Right lobe of liver (tissue), 6 donors: ENCODE results near the gene SYCE3. TPM values are rescaled to one million over a fixed set of nuclear protein-coding genes. Genes with fewer than 3 reads are reported as not detected.

Experiments
- ATAC-seq, 4 donors: fragments of 200-7000 bp; cut with Tn5 transposase; one replicate each; pipeline ENCODE4 v1.9.1; 2020; ENCODE audit warnings: mild to moderate bottlenecking in 4 of 4, moderate library complexity in 4 of 4
- DNase-seq, 3 donors: peaks; one replicate each; pipeline ENCODE4 v3.0.0-alpha.2; 2020
- H3K27ac ChIP-seq, 3 donors: fragments of 200-600 bp; one replicate each; pipeline ENCODE4 v1.8.0; 2022
- H3K27me3 ChIP-seq, 2 donors: fragments of 200-600 bp; one replicate each; pipeline ENCODE4 v1.8.0; 2022
- H3K36me3 ChIP-seq, 4 donors: fragments of 200-600 bp; sonication (generic) in 1 of 4; one replicate each; pipeline versions ENCODE4 v1.5.1 to v1.8.0; 2017 to 2022; ENCODE audit warnings: control low read depth in 1 of 4
- H3K4me1 ChIP-seq, 4 donors: fragments of 200-600 bp; sonication (generic) in 1 of 4; one replicate each; pipeline versions ENCODE4 v1.5.1 to v1.8.0; 2017 to 2022; ENCODE audit warnings: control low read depth in 1 of 4
- H3K4me3 ChIP-seq, 3 donors: fragments of 200-600 bp; one replicate each; pipeline ENCODE4 v1.8.0; 2022
- H3K9me3 ChIP-seq, 4 donors: fragments of 200-600 bp; sonication (generic) in 1 of 4; one replicate each; pipeline versions ENCODE4 v1.5.1 to v1.8.0; 2017 to 2022; ENCODE audit warnings: control low read depth in 1 of 4
- POLR2A ChIP-seq: fragments of 450-650 bp; IDR thresholded peaks from one replicate; pipeline ENCODE4 v1.6.1; 2017; ENCODE audit warnings: antibody characterized with exemption, mild to moderate bottlenecking
- WGBS: methylation state at CpG from one replicate; pipeline ENCODE4 v1.1.6; 2018; ENCODE audit warnings: low coverage, low lambda C conversion rate; ENCODE audit not compliant: insufficient coverage; ENCODE audit errors: missing lambda C conversion rate; 5-methylcytosine and 5-hydroxymethylcytosine counted together
- intact Hi-C, 2 donors: fragments of 100-400 bp; cut with DNase I; formaldehyde crosslinking; loops; one replicate each; pipeline versions ENCODE4 v1.11.2 to v1.14.1; 2022
- total RNA-seq, 6 experiments: library from RNA; depleted of rRNA in 2 of 6; stranded (reverse); fragments of >200 nt in 2 of 6; fragmentation: NEBNext Ultra II Directional in 3 of 6; extraction: Animal tissue kit (Norgen Biotek cat#: 25700) in 3 of 6; gene quantifications; one replicate each; pipeline versions ENCODE4 v1.1.0 to v1.2.4, GENCODE V29; 2016 to 2023
- TF ChIP-seq, protein P1 (sequence below), 4 donors: fragments of 200-600 bp in 3 of 4; fragments of 450-650 bp in 1 of 4; IDR thresholded peaks; one replicate each; pipeline versions ENCODE4 v1.5.1 to v1.8.0; 2016 to 2022; ENCODE audit warnings: antibody characterized with exemption in 4 of 4, mild to moderate bottlenecking in 2 of 4
- donor health status: DM: no; HTN: yes; CAD: no.
- donor health status: DM: no; HTN: no; CAD: no.
- donor health status: DM: no; HTN: no; CAD: no.
- donor health status: DM: no; HTN: yes; CAD: no.
- donor health status: DM: no; HTN: yes; CAD: no.

SYCE3 gene
- total RNA-seq, 6 experiments from 2014 or later: 3.3 to 4.7 TPM; not detected in 4

DNA sequence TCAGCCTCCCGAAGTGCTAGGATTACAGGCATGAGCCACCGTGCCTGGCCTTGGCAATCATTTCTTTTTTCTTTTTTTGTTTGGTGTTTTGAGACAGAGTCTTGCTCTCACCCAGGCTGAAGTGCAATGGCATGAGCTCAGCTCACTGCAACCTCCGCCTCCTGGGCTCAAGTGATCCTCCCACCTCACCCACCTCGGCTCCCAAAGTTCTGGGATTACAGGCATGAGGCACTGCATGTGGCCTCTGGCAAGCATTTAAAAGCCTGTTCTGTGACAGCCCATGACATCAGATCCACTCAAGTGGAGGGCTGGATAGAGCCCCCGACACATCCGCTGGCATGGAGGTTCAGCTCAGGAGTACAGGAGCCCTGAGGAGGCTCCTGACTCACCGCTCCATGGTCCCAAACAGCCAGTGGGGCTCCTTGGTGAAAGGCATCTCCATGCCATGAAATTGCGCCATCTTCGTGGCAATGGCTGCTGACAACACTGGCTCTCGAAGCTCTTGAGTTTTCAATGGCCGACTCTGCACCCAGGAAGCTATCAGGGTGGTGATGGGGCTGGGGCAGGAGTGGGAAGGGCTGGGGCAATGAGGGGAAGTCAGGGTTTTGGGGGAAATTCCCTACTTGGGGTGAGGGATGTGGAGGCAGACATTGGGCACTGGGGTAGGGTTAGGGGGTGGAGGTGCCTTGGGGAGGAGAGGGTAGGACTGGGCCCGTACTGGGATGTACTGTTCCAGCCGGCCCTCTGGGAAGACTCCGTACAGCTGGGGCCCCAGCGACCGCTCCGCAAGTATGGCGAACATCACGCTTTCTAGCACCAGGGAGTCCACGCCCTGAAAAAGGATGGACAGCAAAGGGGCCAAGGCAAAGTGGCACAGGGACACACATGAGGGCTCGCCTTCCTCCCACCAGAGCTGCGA lies 18.6 kb upstream of the SYCE3 start:
- DNase-seq (peak in 2 of 3 donors; percentile 21 to 43), ATAC-seq (no peak)
- TF ChIP-seq, protein P1, sequence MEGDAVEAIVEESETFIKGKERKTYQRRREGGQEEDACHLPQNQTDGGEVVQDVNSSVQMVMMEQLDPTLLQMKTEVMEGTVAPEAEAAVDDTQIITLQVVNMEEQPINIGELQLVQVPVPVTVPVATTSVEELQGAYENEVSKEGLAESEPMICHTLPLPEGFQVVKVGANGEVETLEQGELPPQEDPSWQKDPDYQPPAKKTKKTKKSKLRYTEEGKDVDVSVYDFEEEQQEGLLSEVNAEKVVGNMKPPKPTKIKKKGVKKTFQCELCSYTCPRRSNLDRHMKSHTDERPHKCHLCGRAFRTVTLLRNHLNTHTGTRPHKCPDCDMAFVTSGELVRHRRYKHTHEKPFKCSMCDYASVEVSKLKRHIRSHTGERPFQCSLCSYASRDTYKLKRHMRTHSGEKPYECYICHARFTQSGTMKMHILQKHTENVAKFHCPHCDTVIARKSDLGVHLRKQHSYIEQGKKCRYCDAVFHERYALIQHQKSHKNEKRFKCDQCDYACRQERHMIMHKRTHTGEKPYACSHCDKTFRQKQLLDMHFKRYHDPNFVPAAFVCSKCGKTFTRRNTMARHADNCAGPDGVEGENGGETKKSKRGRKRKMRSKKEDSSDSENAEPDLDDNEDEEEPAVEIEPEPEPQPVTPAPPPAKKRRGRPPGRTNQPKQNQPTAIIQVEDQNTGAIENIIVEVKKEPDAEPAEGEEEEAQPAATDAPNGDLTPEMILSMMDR (IDR thresholded peaks at IDR 0.05): no peak
- TF ChIP-seq POLR2A: no peak
- Histone ChIP-seq H3K4me1 (peaks cover 0 to 11% (median 0%) of the 10 kb centered on the region in 4 donors), H3K27ac (peak overlapping the region in 1 of 3 donors; percentile 92), H3K4me3 (peak overlapping the region; percentile 69 to 96 (median 91)), H3K36me3 (peaks cover 0 to 4% (median 0%) of the 10 kb centered on the region in 4 donors), H3K9me3 (no peaks in the 10 kb centered on the region), H3K27me3 (no peaks in the 10 kb centered on the region)
- 92% methylated on average over 2 of the region's 22 CpGs for WGBS
- intact Hi-C loops: no loop called here

DNA sequence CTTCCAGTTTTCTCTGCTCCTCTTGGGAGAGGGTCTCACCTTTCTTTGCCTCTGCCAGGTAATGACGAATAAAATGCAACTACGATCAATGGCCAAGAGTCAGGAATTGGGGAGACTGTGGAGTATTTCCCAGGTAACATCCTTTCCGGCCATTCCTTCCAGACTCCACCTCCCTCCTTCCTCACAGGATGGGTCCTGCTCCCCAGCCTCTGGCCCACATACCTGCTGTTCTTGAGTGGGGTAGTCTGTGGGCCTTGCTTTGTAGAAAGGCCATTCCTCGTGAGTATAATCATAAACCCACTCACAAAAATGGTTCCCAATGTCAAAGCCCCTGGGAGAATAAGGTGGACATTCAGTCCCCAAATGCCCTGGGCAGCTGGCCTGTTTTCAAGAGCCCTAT lies 17.0 kb upstream of the SYCE3 start:
- intact Hi-C loops: no loop called here
- ATAC-seq (no peak), DNase-seq (no peak)
- Histone ChIP-seq H3K9me3 (no peaks in the 10 kb centered on the region), H3K27ac (no peak overlapping the region), H3K4me3 (no peak overlapping the region), H3K36me3 (peaks cover 0 to 4% (median 0%) of the 10 kb centered on the region in 4 donors), H3K27me3 (no peaks in the 10 kb centered on the region), H3K4me1 (peaks cover 0 to 11% (median 0%) of the 10 kb centered on the region in 4 donors)
- no peak for TF ChIP-seq POLR2A
- TF ChIP-seq, protein P1 (IDR thresholded peaks at IDR 0.05): no peak
- 90% methylated on average over 3 of the region's 4 CpGs for WGBS

DNA sequence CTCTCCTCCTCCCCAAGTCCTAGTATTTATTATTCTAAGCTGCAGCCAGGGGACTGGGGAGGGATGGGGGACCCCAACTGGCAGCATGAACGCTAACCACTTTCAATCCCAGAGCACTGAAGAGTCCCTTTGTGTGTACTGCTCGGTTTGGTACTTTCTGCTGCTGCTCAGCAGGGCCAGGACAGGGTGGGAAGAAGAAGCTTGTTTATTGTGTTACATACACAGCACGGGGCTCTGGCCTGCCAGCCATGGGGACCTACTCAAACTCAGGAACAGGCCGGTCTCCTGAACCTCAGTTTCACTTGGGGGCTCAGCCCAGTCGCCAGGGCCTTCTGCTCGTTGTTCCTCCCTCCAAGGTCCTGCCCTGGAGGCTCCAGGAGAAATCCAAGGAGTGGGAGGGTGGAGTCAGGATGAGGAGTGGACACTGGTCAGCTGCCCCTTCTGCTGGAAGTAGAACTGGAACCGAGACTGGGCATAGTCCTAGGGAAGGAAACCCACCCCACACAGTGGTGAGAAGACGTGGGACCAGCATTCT lies 16.1 kb upstream of the SYCE3 start:
- Histone ChIP-seq H3K36me3 (peaks cover 0 to 4% (median 0%) of the 10 kb centered on the region in 4 donors), H3K4me3 (no peak overlapping the region), H3K27me3 (no peaks in the 10 kb centered on the region), H3K9me3 (no peaks in the 10 kb centered on the region), H3K4me1 (peaks cover 0 to 10% (median 0%) of the 10 kb centered on the region in 4 donors), H3K27ac (no peak overlapping the region)
- no peak for ATAC-seq
- no peak for TF ChIP-seq POLR2A
- TF ChIP-seq, protein P1 (IDR thresholded peaks at IDR 0.05): no peak
- WGBS: no CpG with 5 or more reads among the region's 8 CpGs
- DNase-seq: no peak
- intact Hi-C loops: no loop called here

DNA sequence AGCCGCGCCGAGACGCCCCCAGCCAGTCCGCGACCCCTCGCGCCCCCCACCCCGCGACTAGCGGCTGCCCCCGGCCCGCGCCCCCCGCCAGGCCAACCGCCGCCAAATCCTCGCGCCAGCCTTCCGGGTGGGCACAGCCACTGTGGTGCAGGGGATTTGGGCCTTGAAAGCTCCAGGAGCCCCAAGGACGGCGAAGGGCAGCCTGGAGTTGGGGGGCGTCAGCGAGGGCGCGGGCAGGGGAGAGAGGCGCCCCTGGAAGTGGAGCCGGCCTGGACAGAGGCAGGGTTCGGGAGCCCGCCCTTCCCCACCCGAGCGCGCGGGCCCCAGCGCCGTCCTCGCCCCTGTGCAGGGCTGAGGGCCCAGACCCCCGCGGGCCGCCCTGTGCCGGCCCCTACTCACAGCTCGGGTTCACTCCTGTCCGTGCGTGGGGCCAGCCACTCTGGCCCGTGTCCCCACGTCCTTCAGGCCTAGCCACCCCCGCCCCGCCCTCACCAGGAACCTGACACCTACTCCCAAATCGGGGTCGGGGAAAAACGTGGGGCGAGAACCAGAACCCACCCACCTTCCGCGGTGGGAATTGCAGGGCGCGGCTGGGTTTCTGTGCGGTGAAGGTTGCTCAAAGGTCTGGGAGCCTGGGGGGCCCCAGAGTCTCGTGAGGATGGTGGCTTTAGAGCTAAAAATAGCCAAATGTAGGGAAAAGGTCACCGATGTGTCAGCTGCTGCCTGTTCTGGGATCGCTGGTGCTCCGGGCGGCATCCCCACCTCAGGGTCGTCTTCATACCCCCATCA lies 15.5 kb upstream of the SYCE3 start, which contains the start of gene CPT1B:
TSS of gene CPT1B (minus strand) at position 441 of the 789 bp plus-strand sequence. CDS start 512 bp downstream, outside the sequence.
- WGBS: 35% methylated on average over 7 of the region's 63 CpGs
- no peak within 1 kb of the TSS for H3K4me3 ChIP-seq
- H3K9me3 ChIP-seq: no peaks in the 10 kb centered on the region
- peaks cover 0 to 4% (median 0%) of the 10 kb centered on the region in 4 donors for H3K4me1 ChIP-seq
- peaks cover 0 to 4% (median 0%) of the 10 kb centered on the region in 4 donors for H3K36me3 ChIP-seq
- intact Hi-C loops: no loop called here
- DNase-seq: no peak
- no peak for ATAC-seq
- no peaks in the 10 kb centered on the region for H3K27me3 ChIP-seq
- H3K27ac ChIP-seq: no peak within 1 kb of the TSS
- TF ChIP-seq POLR2A: no peak
- TF ChIP-seq, protein P1 (IDR thresholded peaks at IDR 0.05): no peak
